ENCODE data around the gene MAST2. TPM values are rescaled to one million over a fixed set of nuclear protein-coding genes. Genes with fewer than 3 reads are reported as not detected.

The MAST2 gene
- total and polyA plus RNA-seq, 9 of the 15 experiments (the other 6 are each of a cell fraction or from before 2014, with no cell fraction given) = 0.73 to 32.0 (median 17.8) TPM

- Histone ChIP-seq H3K79me2 (ENCODE audit: control insufficient read depth, insufficient read depth, low read length) (no peaks in the 10 kb centered on the region), H3K9me3 (replicated peaks; ENCODE audit: control insufficient read depth, insufficient read depth, low read depth, low read length) (no peaks in the 10 kb centered on the region), H3K27me3 (ENCODE audit: control insufficient read depth in 2 of 2, insufficient read depth in 2 of 2, low read length in 2 of 2) (no peaks in the 10 kb centered on the region), H2AFZ (ENCODE audit: low read depth, low read length) (no peak overlapping the region), H3K9ac (ENCODE audit: insufficient read depth in 1 of 2, low read depth in 2 of 2, low read length in 2 of 2) (no peak overlapping the region), H3K9me1 (ENCODE audit: control insufficient read depth, insufficient read depth, low read length) (no peaks in the 10 kb centered on the region), H4K20me1 (replicated peaks; ENCODE audit: control insufficient read depth, insufficient read depth, low read length) (no peaks in the 10 kb centered on the region), H3K36me3 (ENCODE audit: control insufficient read depth, insufficient read depth, low read length) (peaks cover 31% of the 10 kb centered on the region; the same call in 2 of the 3 replicates), H3K4me3 (no peak overlapping the region), H3K4me2 (ENCODE audit: insufficient read depth, low read length) (no peak overlapping the region), H3K27ac (ENCODE audit: extremely low read depth, low read depth, low read length) (no peak overlapping the region), H3K4me1 (replicated peaks in 1 of 2; ENCODE audit: control insufficient read depth in 2 of 2, insufficient read depth in 2 of 2, low read length in 2 of 2) (no peaks in the 10 kb centered on the region)
- intact Hi-C loops (cut with micrococcal nuclease) = no loop called here
- DNase-seq (ENCODE audit: extremely low read depth in 1 of 4, low spot score in 3 of 4) = no peak
- 92% methylated on average over 4 of the region's 4 CpGs for WGBS (ENCODE audit: insufficient coverage, low coverage, missing lambda C conversion rate)
- BruUV-seq (replicated peaks) = no TSS peak
- TF ChIP-seq ID3 (CRISPR knock-in tag; IDR thresholded peaks at IDR 0.05) (no peak), ID3 (tag; IDR thresholded peaks at IDR 0.05) (no peak)
- FAIRE-seq = no peak
- ATAC-seq = no peak
- POLR2A ChIA-PET = no interaction called here
- in situ Hi-C loops (cut with MboI) = no loop called here
- CTCF ChIA-PET (ENCODE audit: low intra/inter-chr PET ratio) = no interaction called here
Observed at GRCh38 chr1:46020010-46020409, 216.6 kb downstream of the MAST2 start.

DNA sequence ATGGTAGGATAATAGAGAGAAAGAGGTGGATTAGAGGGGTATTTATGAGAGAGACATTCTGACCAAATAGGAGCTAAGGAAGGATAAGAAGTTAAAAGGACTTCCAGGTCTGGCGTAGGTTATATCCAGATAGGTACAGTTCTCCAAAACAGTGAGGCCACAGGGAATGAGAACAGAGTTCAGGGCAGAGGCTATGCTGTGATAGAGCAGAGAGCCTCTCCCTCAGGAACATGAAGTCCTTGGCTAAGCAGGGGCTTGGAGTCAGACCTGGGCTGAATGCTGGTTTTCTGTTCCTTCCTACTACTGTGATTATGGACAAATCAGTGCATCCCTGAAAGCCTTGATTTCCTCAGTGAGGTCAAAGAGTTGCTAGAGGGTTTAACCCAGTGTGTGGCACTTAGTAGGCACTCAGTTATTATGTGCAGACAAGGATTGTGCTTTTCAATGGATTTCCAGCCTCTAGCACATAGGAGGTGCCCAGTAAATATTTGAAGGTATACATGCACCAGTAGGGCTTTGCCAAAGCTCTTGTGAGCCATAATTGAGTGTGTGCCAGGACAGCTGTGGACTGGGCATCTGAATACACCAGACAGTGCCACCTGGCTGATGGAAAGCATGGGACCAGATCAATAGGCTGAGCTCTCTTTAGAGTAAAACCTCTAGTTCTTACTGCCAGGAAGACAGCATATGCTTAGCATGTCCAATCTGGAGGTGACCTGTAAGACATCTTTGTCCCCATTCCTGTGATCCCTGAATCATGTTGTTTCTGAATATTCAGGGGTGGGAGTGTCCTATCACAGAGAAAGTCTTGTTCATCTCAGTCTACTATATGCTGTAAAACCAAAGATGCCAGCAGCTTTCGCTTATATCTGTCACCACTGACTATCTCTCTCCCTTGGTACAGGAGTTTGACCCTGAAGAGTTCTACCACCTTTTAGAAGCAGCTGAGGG is 217.9 kb downstream of the MAST2 start:
- Histone ChIP-seq H3K9ac (ENCODE audit: insufficient read depth in 1 of 2, low read depth in 2 of 2, low read length in 2 of 2) (no peak overlapping the region), H4K20me1 (replicated peaks; ENCODE audit: control insufficient read depth, insufficient read depth, low read length) (no peaks in the 10 kb centered on the region), H3K9me3 (replicated peaks; ENCODE audit: control insufficient read depth, insufficient read depth, low read depth, low read length) (no peaks in the 10 kb centered on the region), H3K4me2 (ENCODE audit: insufficient read depth, low read length) (no peak overlapping the region), H3K27ac (ENCODE audit: extremely low read depth, low read depth, low read length) (no peak overlapping the region), H3K79me2 (ENCODE audit: control insufficient read depth, insufficient read depth, low read length) (no peaks in the 10 kb centered on the region), H3K27me3 (ENCODE audit: control insufficient read depth in 2 of 2, insufficient read depth in 2 of 2, low read length in 2 of 2) (no peaks in the 10 kb centered on the region), H3K36me3 (ENCODE audit: control insufficient read depth, insufficient read depth, low read length) (peaks cover 31% of the 10 kb centered on the region; the same call in 2 of the 3 replicates), H2AFZ (ENCODE audit: low read depth, low read length) (no peak overlapping the region), H3K4me3 (no peak overlapping the region), H3K4me1 (replicated peaks in 1 of 2; ENCODE audit: control insufficient read depth in 2 of 2, insufficient read depth in 2 of 2, low read length in 2 of 2) (no peaks in the 10 kb centered on the region; a peak in 2 of 5 replicates), H3K9me1 (ENCODE audit: control insufficient read depth, insufficient read depth, low read length) (no peaks in the 10 kb centered on the region)
- intact Hi-C loops (cut with micrococcal nuclease) (no loop called here), in situ Hi-C loops (cut with MboI) (no loop called here)
- ATAC-seq (no peak), FAIRE-seq (no peak), DNase-seq (ENCODE audit: extremely low read depth in 1 of 4, low spot score in 3 of 4) (no peak)
- POLR2A ChIA-PET = interaction anchor here (0.5 to 6.4 kb wide), 4 partner anchors 9 to 172 kb away, joined by 3 to 29 read pairs (median 3); no protein-coding TSS in a partner anchor
- TF ChIP-seq ZNF253 (CRISPR knock-in tag; conservative IDR thresholded peaks at IDR 0.05) = no peak
- no peak for TF ChIP-seq TFAM (CRISPR knock-in tag; conservative IDR thresholded peaks at IDR 0.05)
- no peak for TF ChIP-seq LCOR (CRISPR knock-in tag; IDR thresholded peaks at IDR 0.05)
- TF ChIP-seq DMBX1 (CRISPR knock-in tag; IDR thresholded peaks at IDR 0.05; ENCODE audit: borderline replicate concordance) = no peak
- TF ChIP-seq ARID2 (IDR thresholded peaks at IDR 0.05) = no peak
- CTCF ChIA-PET (ENCODE audit: low intra/inter-chr PET ratio) = no interaction called here
- BruUV-seq (replicated peaks) = no TSS peak
- 90% methylated on average over 2 of the region's 2 CpGs for WGBS (ENCODE audit: insufficient coverage, low coverage, missing lambda C conversion rate)
